Left renal pelvis (tissue), 4 donors: Measurements from ENCODE around the gene BRD7. TPM values are rescaled to one million over a fixed set of nuclear protein-coding genes. Genes with fewer than 3 reads are reported as not detected.

Experiments
- DNase-seq, 4 donors: peaks; one replicate each; pipeline ENCODE4 v3.0.0-alpha.2; 2013; ENCODE audit warnings: low read depth in 4 of 4, low spot score in 3 of 4
- polyA plus RNA-seq, 4 donors: library from polyadenylated mRNA; unstranded; fragments of 120-200 nt; gene quantifications; one replicate each; pipeline ENCODE4 v1.2.1, GENCODE V29; 2013; ENCODE audit not compliant: insufficient read length in 4 of 4

BRD7 gene
- polyA plus RNA-seq, 4 donors: 82.4 to 138 (median 117) TPM

GRCh38 chr16:50390371-50390771, 21.6 kb upstream of the BRD7 start:
- DNase-seq: no peak

- DNase-seq: no peak
These were observed 21.1 kb upstream of the BRD7 start for GRCh38 chr16:50389900-50390299.

GRCh38 chr16:50388496-50388895, 19.7 kb upstream of the BRD7 start:
- no peak for DNase-seq

- DNase-seq: no peak
These were observed 18.0 kb upstream of the BRD7 start for GRCh38 chr16:50386774-50387173.

- no peak for DNase-seq
These were observed 17.4 kb upstream of the BRD7 start for GRCh38 chr16:50386139-50386538.

GRCh38 chr16:50384500-50385135, 15.8 kb upstream of the BRD7 start:
- DNase-seq: no peak

GRCh38 chr16:50381679-50382440, 13.1 kb upstream of the BRD7 start:
- DNase-seq: no peak

GRCh38 chr16:50378417-50378816, 9.6 kb upstream of the BRD7 start:
- DNase-seq: no peak

- no peak for DNase-seq
These were observed 8.2 kb upstream of the BRD7 start for GRCh38 chr16:50377001-50377400.

- no peak for DNase-seq
These were observed 5.0 kb upstream of the BRD7 start for GRCh38 chr16:50373780-50374179.

- DNase-seq: no peak
These were observed 4.5 kb upstream of the BRD7 start for GRCh38 chr16:50373345-50373701.

- no peak for DNase-seq
These were observed 4.0 kb upstream of the BRD7 start for GRCh38 chr16:50372611-50373344.

- no peak for DNase-seq
These were observed 3.3 kb upstream of the BRD7 start for GRCh38 chr16:50371936-50372595.

- DNase-seq: no peak
These were observed 2.4 kb upstream of the BRD7 start for GRCh38 chr16:50371036-50371716.

GRCh38 chr16:50369133-50369804, 481 bp upstream of the BRD7 start:
- no peak for DNase-seq

- DNase-seq: no peak
These were observed 895 bp downstream of the BRD7 start for GRCh38 chr16:50367777-50368409.

GRCh38 chr16:50365791-50366575, 2.8 kb downstream of the BRD7 start:
- DNase-seq: no peak

GRCh38 chr16:50363656-50364055, 5.1 kb downstream of the BRD7 start:
- no peak for DNase-seq

- no peak for DNase-seq
These were observed 8.0 kb downstream of the BRD7 start for GRCh38 chr16:50360779-50361178.
